ENCODE measurements around the gene VAMP5.

- TF ChIP-seq CTCF (conservative IDR thresholded peaks at IDR 0.05; ENCODE audit: low read depth, low read length) (no peak), EZH2phosphoT487 (IDR thresholded peaks at IDR 0.05; ENCODE audit: borderline replicate concordance, low read length) (no peak), EZH2 (IDR thresholded peaks at IDR 0.05; ENCODE audit: low read length, unreplicated experiment) (no peak)
Observed at GRCh38 chr2:85591563-85591962, 7.3 kb downstream of the VAMP5 start.
